Fibroblast of pulmonary artery (primary cell): ENCODE data around the gene KIR2DL3.
"Not testable (repeated sequence)": the region's sequence is repeated elsewhere in the genome, so short reads cannot be mapped to it uniquely, and the experiment has no call there.

Experiments
- DNase-seq: peaks from one replicate; pipeline ENCODE4 v3.0.0-alpha.2; 2010; ENCODE audit warnings: low read depth
- H3K4me3 ChIP-seq: replicated peaks from 2 replicates; pipeline ENCODE4 v1.5.1; 2011; ENCODE audit warnings: low read depth, mild to moderate bottlenecking, control low read depth, low read length, moderate library complexity
- TF ChIP-seq, protein P1 (sequence below): IDR thresholded peaks from 2 replicates; pipeline ENCODE4 v1.5.1; 2011; ENCODE audit warnings: mild to moderate bottlenecking, control low read depth, low read length, inconsistent platforms; ENCODE audit errors: missing control alignments

Gene KIR2DL3

GRCh38 chr19:54738306-54738705 lies at the start of gene KIR2DL3:
TSS of gene KIR2DL3 (plus strand) at chr19:54738513. CDS start at chr19:54738546, 33 bp downstream.
- not testable (repeated sequence) for DNase-seq, H3K4me3 ChIP-seq

- TF ChIP-seq, protein P1, sequence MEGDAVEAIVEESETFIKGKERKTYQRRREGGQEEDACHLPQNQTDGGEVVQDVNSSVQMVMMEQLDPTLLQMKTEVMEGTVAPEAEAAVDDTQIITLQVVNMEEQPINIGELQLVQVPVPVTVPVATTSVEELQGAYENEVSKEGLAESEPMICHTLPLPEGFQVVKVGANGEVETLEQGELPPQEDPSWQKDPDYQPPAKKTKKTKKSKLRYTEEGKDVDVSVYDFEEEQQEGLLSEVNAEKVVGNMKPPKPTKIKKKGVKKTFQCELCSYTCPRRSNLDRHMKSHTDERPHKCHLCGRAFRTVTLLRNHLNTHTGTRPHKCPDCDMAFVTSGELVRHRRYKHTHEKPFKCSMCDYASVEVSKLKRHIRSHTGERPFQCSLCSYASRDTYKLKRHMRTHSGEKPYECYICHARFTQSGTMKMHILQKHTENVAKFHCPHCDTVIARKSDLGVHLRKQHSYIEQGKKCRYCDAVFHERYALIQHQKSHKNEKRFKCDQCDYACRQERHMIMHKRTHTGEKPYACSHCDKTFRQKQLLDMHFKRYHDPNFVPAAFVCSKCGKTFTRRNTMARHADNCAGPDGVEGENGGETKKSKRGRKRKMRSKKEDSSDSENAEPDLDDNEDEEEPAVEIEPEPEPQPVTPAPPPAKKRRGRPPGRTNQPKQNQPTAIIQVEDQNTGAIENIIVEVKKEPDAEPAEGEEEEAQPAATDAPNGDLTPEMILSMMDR, result no peak
- no peak overlapping the region for H3K4me3 ChIP-seq
- DNase-seq, result no peak
Measured at GRCh38 chr19:54691582-54692297, 46.6 kb upstream of the KIR2DL3 start.

- H3K4me3 ChIP-seq, result no peak overlapping the region
- TF ChIP-seq, protein P1, result no peak
Measured at GRCh38 chr19:54692298-54692615, 46.1 kb upstream of the KIR2DL3 start.

GRCh38 chr19:54694648-54695047 lies 43.7 kb upstream of the KIR2DL3 start:
- TF ChIP-seq, protein P1, result no peak
- H3K4me3 ChIP-seq, result no peak overlapping the region
- DNase-seq, result no peak

More at GRCh38 chr19:54692298-54692615, 46.1 kb upstream of the KIR2DL3 start:
- DNase-seq, result no peak

DNA sequence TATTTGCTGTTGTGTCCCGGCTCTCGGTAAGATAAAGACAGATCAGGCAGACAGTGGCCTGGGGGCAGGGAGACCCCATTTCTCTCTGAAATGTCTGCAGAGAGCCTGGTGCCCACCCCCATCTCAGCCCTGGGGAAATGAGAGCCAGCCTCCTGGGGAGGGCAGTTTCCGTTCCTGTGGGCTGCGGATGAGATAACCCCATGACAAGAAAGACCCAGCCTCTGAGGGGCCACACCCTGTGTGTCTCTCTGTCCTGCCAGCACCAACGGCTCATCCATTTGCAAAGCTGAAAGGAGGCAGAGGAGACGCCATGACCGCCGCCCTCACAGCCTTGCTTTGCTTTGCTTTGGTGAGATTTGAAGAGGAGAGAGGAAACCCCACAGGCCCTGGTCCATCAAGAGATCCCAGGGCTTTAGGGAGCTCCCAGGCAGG lies 42.2 kb upstream of the KIR2DL3 start:
- DNase-seq, result no peak
- no peak overlapping the region for H3K4me3 ChIP-seq
- TF ChIP-seq, protein P1, result no peak

GRCh38 chr19:54696766-54697165 lies 41.5 kb upstream of the KIR2DL3 start:
- H3K4me3 ChIP-seq, result no peak overlapping the region
- TF ChIP-seq, protein P1, result no peak
- no peak for DNase-seq

- not testable (repeated sequence) for DNase-seq, H3K4me3 ChIP-seq
Measured at GRCh38 chr19:54697716-54698115, 40.6 kb upstream of the KIR2DL3 start.

- DNase-seq, result no peak
- H3K4me3 ChIP-seq, result no peak overlapping the region
- TF ChIP-seq, protein P1, result no peak
Measured at GRCh38 chr19:54704928-54705327, 33.4 kb upstream of the KIR2DL3 start.
